Brain microvascular endothelial cell (primary cell): ENCODE measurements around the gene NEURL3.

Experiments
- DNase-seq: peaks from one replicate; pipeline ENCODE4 v3.0.0-alpha.2; 2020
- H3K27ac ChIP-seq: fragments of 250-450 bp; sonication (Bioruptor Pico); 2 replicates; pipeline ENCODE4 v1.5.1; 2020; ENCODE audit warnings: mild to moderate bottlenecking, moderate library complexity
- H3K27me3 ChIP-seq: fragments of 250-450 bp; sonication (Bioruptor Pico); replicated peaks from 2 replicates; pipeline ENCODE4 v1.5.1; 2020; ENCODE audit warnings: mild to moderate bottlenecking
- H3K36me3 ChIP-seq: fragments of 250-450 bp; sonication (Bioruptor Pico); replicated peaks from 2 replicates; pipeline ENCODE4 v1.5.1; 2020; ENCODE audit warnings: mild to moderate bottlenecking
- H3K4me3 ChIP-seq: 2 replicates; pipeline ENCODE4 v1.5.1; 2011; ENCODE audit warnings: low read depth, mild to moderate bottlenecking, control low read depth, low read length, moderate library complexity
- in situ Hi-C: cut with HindIII; loops from 2 replicates; pipeline ENCODE4 v1.10.0; 2017; ENCODE audit warnings: low sequenced_read_pairs, low pct_ligation_motif_present
- TF ChIP-seq, protein P1 (sequence below): IDR thresholded peaks from 2 replicates; pipeline ENCODE4 v1.5.1; 2011; ENCODE audit warnings: low read depth, mild to moderate bottlenecking, moderate library complexity, low read length, control low read depth, inconsistent platforms; ENCODE audit errors: missing control alignments

Gene NEURL3

DNA sequence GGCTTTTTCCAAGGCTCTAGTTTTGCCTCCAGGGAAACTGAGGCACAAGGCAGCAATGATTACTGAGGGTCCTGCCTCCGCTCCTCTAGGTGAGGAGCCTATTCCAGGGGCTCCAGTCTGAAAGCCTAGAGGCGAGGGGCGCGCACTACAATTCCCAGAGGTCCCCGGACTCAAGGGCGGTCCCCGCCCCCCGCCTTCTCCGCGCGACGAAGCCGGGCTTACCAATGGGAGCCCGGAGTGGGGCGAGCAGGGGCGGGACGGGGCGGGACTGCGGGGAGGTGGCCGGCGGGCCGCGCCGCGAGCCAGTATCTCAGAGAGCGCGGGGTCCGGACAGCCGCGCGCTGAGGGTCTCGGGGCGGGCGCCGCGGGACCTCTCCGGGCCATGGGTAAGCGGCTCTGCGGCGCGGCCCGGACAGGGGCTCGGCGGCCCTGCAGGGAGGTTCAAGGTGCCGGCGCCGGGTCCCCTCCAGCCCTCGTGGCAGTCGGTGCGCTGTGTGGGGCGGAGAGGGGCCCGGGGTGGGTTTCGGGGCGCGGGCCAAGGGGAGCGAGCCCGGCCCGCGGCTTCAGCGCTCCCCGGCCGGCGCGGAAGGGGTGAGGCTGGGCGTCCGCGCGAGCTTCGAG, 31.4 kb upstream of the NEURL3 start, which contains the start of gene ARID5A:
Gene ARID5A (plus strand): TSS at position 308 of the 621 bp plus-strand sequence. CDS start 75 bp downstream, at position 383.
- H3K4me3 ChIP-seq, result peak within 1 kb of the TSS; percentile 69
- in situ Hi-C loops, result no loop called here
- TF ChIP-seq, protein P1, sequence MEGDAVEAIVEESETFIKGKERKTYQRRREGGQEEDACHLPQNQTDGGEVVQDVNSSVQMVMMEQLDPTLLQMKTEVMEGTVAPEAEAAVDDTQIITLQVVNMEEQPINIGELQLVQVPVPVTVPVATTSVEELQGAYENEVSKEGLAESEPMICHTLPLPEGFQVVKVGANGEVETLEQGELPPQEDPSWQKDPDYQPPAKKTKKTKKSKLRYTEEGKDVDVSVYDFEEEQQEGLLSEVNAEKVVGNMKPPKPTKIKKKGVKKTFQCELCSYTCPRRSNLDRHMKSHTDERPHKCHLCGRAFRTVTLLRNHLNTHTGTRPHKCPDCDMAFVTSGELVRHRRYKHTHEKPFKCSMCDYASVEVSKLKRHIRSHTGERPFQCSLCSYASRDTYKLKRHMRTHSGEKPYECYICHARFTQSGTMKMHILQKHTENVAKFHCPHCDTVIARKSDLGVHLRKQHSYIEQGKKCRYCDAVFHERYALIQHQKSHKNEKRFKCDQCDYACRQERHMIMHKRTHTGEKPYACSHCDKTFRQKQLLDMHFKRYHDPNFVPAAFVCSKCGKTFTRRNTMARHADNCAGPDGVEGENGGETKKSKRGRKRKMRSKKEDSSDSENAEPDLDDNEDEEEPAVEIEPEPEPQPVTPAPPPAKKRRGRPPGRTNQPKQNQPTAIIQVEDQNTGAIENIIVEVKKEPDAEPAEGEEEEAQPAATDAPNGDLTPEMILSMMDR, result peak; percentile 45

DNA sequence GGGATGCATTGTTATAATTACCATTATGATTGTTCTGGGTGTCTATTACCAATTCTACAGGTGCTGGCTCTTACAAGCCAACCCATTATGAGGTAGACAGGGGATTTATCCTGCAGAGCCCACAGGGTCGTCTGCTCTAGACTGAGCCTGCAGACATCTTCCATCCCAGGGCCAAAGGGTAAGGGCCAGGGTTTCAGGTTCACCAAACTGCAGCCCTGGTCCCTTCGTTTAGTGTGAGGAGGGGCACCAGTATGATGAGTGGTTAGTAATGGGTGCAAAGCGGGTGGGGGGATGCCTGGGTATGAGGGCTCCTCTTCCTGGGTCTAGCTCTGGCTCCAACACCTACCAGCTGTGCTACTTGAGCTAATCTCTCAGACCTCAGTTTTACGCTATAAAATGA, 30.2 kb upstream of the NEURL3 start:
- TF ChIP-seq, protein P1, result no peak
- no peaks in the 10 kb centered on the region for H3K36me3 ChIP-seq
- H3K4me3 ChIP-seq, result no peak overlapping the region
- H3K27ac ChIP-seq, result no peak overlapping the region
- in situ Hi-C loops, result no loop called here
- H3K27me3 ChIP-seq, result no peaks in the 10 kb centered on the region
- DNase-seq, result no peak

More for the DNA sequence above, 31.4 kb upstream of the NEURL3 start, which contains the start of gene ARID5A:
- Histone ChIP-seq H3K36me3 (no peaks in the 10 kb centered on the region), H3K27me3 (no peaks in the 10 kb centered on the region), H3K27ac (peak within 1 kb of the TSS; percentile 60)
- DNase-seq, result peak; percentile 82

DNA sequence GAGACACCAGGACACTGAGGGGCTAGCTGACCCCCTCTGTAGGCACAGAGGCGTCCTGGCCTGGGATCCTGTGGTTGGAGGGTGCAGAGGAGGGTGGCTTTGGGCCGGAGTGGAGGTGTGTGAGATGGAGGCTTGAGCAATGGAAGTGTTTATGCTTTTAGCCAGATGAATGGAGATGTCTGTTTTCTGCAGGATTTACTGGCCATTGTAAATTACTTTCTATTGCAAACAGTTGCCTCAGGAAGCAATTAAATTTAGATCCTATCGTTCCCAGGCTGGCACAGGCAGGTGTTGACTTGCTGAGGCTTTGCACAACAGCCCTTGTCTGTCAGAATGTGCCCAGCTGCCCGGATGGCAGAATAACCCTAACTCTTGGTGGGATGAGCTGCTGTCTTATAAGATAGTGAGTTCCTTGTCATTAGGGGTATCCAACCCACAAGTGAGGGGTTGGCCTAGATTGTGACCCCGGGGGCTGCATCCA, 29.6 kb upstream of the NEURL3 start:
- no peak overlapping the region for H3K4me3 ChIP-seq
- no peak overlapping the region for H3K27ac ChIP-seq
- TF ChIP-seq, protein P1, result no peak
- no peaks in the 10 kb centered on the region for H3K27me3 ChIP-seq
- in situ Hi-C loops, result no loop called here
- no peaks in the 10 kb centered on the region for H3K36me3 ChIP-seq
- no peak for DNase-seq

DNA sequence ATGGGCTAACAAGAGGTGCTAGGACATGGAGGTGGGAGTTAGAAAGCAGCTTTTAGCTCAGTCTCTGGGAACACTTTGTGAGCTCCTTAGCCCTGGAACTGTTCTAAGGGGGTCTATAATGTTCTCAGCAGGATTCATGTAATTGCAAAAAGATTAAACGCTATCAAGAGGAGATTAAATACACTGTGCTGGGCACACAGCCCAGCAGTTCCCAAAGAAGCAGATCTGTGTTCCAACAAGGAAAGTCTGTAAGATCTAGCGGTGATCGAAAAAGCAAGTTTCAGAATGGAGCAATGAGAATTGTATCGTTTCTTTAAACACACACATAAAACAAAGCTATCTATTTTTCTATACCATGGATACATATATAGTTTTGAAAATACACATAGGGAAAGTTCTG, 29.0 kb upstream of the NEURL3 start:
- Histone ChIP-seq H3K36me3 (no peaks in the 10 kb centered on the region), H3K27ac (no peak overlapping the region), H3K4me3 (no peak overlapping the region), H3K27me3 (no peaks in the 10 kb centered on the region)
- TF ChIP-seq, protein P1, result no peak
- DNase-seq, result no peak
- in situ Hi-C loops, result no loop called here

DNA sequence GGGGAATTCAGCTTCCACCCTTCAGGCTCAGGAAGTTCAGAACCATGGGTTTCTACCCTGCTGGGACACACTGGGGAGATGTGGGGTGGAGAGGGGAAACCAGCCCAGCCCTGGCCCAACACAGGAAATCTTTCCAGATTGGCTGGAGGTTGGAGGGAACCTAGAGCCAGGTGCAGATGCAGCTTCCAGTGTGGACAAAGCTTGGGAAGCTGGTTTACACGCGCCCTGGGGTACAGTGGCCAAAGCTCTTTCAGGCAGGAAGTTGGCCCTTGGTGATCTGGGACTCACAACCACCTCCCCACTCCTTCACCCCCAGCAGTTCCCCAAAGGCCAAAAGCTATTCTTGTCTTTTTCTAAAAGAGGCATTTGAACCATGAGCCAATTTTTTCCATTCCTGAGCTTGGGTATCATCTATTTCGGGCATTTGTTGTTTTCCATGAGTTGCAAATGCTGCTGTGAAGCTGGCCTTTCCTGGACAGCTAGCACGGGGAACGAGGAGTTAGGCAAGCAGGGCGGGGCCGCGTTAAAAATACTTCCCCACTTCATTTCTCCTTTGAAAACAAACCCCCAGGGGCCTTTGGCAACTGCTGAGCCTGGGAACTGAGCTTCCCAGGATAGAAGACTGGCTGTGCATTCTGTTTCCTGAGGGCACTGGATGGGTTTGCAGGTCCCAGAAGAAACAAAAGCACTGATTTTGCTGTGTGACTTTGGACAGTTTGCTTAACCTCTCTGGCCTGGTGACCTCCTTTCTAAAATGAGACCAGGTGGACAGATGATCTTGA, 28.3 kb upstream of the NEURL3 start:
- no peak overlapping the region for H3K27ac ChIP-seq
- no peak for DNase-seq
- TF ChIP-seq, protein P1, result no peak
- no peaks in the 10 kb centered on the region for H3K36me3 ChIP-seq
- in situ Hi-C loops, result no loop called here
- H3K27me3 ChIP-seq, result no peaks in the 10 kb centered on the region
- no peak overlapping the region for H3K4me3 ChIP-seq
